LNCaP clone FGC (cell line): ENCODE measurements around the gene GPD2.

Source experiments
- DNase-seq: peaks from one replicate; pipeline ENCODE4 v3.0.0-alpha.2; 2011; ENCODE audit warnings: low read depth
- H3K4me3 ChIP-seq: 2 replicates; pipeline ENCODE4 v1.5.1; 2011; ENCODE audit warnings: mild to moderate bottlenecking, low read depth, low read length, control low read depth
- CTCF ChIP-seq: IDR thresholded peaks from 2 replicates; pipeline ENCODE4 v1.5.1; 2012; ENCODE audit warnings: mild to moderate bottlenecking; ENCODE audit not compliant: control insufficient read depth, insufficient read depth; ENCODE audit errors: extremely low read depth

GPD2 gene

GRCh38 chr2:156511122-156511521 is 74.9 kb downstream of the GPD2 start:
- no peak for DNase-seq

GRCh38 chr2:156511803-156512202 is 75.6 kb downstream of the GPD2 start:
- H3K4me3 ChIP-seq, result no peak overlapping the region
- TF ChIP-seq CTCF, result no peak
- no peak for DNase-seq

More at GRCh38 chr2:156511122-156511521, 74.9 kb downstream of the GPD2 start:
- no peak for TF ChIP-seq CTCF
- H3K4me3 ChIP-seq, result no peak overlapping the region

- no peak overlapping the region for H3K4me3 ChIP-seq
- DNase-seq, result no peak
- no peak for TF ChIP-seq CTCF
These were observed 76.3 kb downstream of the GPD2 start for GRCh38 chr2:156512451-156512850.

GRCh38 chr2:156513219-156513618 is 77.0 kb downstream of the GPD2 start:
- no peak overlapping the region for H3K4me3 ChIP-seq
- no peak for TF ChIP-seq CTCF
- DNase-seq, result no peak

GRCh38 chr2:156517419-156517818 is 81.2 kb downstream of the GPD2 start:
- H3K4me3 ChIP-seq, result no peak overlapping the region
- DNase-seq, result no peak
- TF ChIP-seq CTCF, result no peak

- TF ChIP-seq CTCF, result no peak
These were observed 82.0 kb downstream of the GPD2 start for GRCh38 chr2:156518138-156518537.

GRCh38 chr2:156522864-156523440 is 86.8 kb downstream of the GPD2 start:
- TF ChIP-seq CTCF, result no peak
- DNase-seq, result no peak
- no peak overlapping the region for H3K4me3 ChIP-seq

More at GRCh38 chr2:156518138-156518537, 82.0 kb downstream of the GPD2 start:
- DNase-seq, result no peak
- H3K4me3 ChIP-seq, result no peak overlapping the region
